Endothelial cell of umbilical vein (primary cell): ENCODE data around the gene PAX5. TPM values are rescaled to one million over a fixed set of nuclear protein-coding genes. Genes with fewer than 3 reads are reported as not detected.

Source experiments
- BruUV-seq: library from RNA; stranded (reverse); fragments of 400-500 nt; replicated peaks from 2 replicates; lab custom pipeline; 2021; lab: Mats Ljungman, UMichigan
- CTCF ChIA-PET: fragments of 300-600, 350-600 bp; sonication (Branson Sonifier 250); formaldehyde crosslinking; loops from one replicate; lab custom pipeline; 2021; ENCODE audit warnings: antibody characterized with exemption, inconsistent platforms; lab: Charles Lee
- POLR2A ChIA-PET: fragments of 300-600, 350-600 bp; sonication (Branson Sonifier 250); formaldehyde crosslinking; loops from one replicate; lab custom pipeline; 2021; ENCODE audit warnings: antibody characterized with exemption, inconsistent platforms; lab: Charles Lee
- DNase-seq: peaks from one replicate; pipeline ENCODE4 v3.0.0-alpha.2; 2011; ENCODE audit warnings: low read depth, low spot score
- FAIRE-seq: peaks from 2 replicates; lab custom pipeline; 2011; peaks lifted over from hg19 to GRCh38; lab: Jason Lieb, UNC
- H2AFZ ChIP-seq: 2 replicates; pipeline ENCODE4 v1.6.0; 2012; ENCODE audit warnings: low read depth, low read length, control low read depth, inconsistent platforms
- H3K27ac ChIP-seq: 2 replicates; pipeline ENCODE4 v1.5.1; 2011; ENCODE audit warnings: low read depth, mild to moderate bottlenecking, control low read depth, low read length, moderate library complexity; ENCODE audit not compliant: insufficient read depth
- H3K27me3 ChIP-seq, 2 experiments: 2 replicates each; pipeline versions ENCODE4 v1.6.0 to v1.6.1; 2011; ENCODE audit warnings: low read length in 2 of 2, mixed read lengths in 1 of 2; ENCODE audit not compliant: control insufficient read depth in 2 of 2, insufficient read depth in 2 of 2
- H3K36me3 ChIP-seq, 2 experiments: 2 replicates in 1 of 2; 3 replicates in 1 of 2; pipeline ENCODE4 v1.5.1; 2011; ENCODE audit warnings: low read length in 2 of 2, mild to moderate bottlenecking in 1 of 2, moderate library complexity in 1 of 2; ENCODE audit not compliant: control insufficient read depth in 2 of 2, insufficient read depth in 2 of 2; ENCODE audit errors: extremely low read depth in 1 of 2
- H3K4me1 ChIP-seq: 3 replicates; pipeline ENCODE4 v1.5.1; 2011; ENCODE audit warnings: mild to moderate bottlenecking, low read length; ENCODE audit not compliant: control insufficient read depth, insufficient read depth; ENCODE audit errors: extremely low read depth
- H3K4me2 ChIP-seq: 2 replicates; pipeline ENCODE4 v1.6.1; 2011; ENCODE audit warnings: low read length, control low read depth, mixed read lengths; ENCODE audit not compliant: insufficient read depth
- H3K4me3 ChIP-seq, 3 experiments: fragments of 200-600 bp in 1 of 3; sonication (generic), shearing (Covaris generic) in 1 of 3; replicated peaks in 1 of 3; 2 replicates each; pipeline ENCODE4 v1.5.1; 2011 to 2016; ENCODE audit warnings: control low read depth in 3 of 3, low read length in 3 of 3, mild to moderate bottlenecking in 2 of 3, inconsistent platforms in 1 of 3, low read depth in 1 of 3, moderate library complexity in 1 of 3; ENCODE audit not compliant: insufficient read depth in 1 of 3
- H3K79me2 ChIP-seq: 2 replicates; pipeline ENCODE4 v1.6.0; 2012; ENCODE audit warnings: low read length, inconsistent platforms; ENCODE audit not compliant: control insufficient read depth, insufficient read depth
- H3K9ac ChIP-seq: replicated peaks from 2 replicates; pipeline ENCODE3; 2011; ENCODE audit warnings: low read length, control low read depth; ENCODE audit not compliant: insufficient read depth; ENCODE audit errors: extremely low read depth
- H3K9me1 ChIP-seq: replicated peaks from 3 replicates; pipeline ENCODE4 v1.6.0; 2011; ENCODE audit warnings: mild to moderate bottlenecking, low read length; ENCODE audit not compliant: control insufficient read depth, insufficient read depth; ENCODE audit errors: extremely low read depth
- H3K9me3 ChIP-seq: replicated peaks from 2 replicates; pipeline ENCODE4 v1.5.1; 2012; ENCODE audit warnings: low read length, inconsistent platforms; ENCODE audit not compliant: control insufficient read depth, insufficient read depth
- H4K20me1 ChIP-seq: replicated peaks from 2 replicates; pipeline ENCODE3; 2011; ENCODE audit warnings: mild to moderate bottlenecking, low read length; ENCODE audit not compliant: control insufficient read depth, insufficient read depth; ENCODE audit errors: extremely low read depth
- CTCF ChIP-seq, 2 donors: IDR thresholded peaks; 1 replicate in 1 of 2; 2 replicates in 1 of 2; pipeline ENCODE4 v1.5.1; 2011; ENCODE audit warnings: low read length in 2 of 2, mild to moderate bottlenecking in 2 of 2, moderate library complexity in 2 of 2, control low read depth in 1 of 2, inconsistent platforms in 1 of 2, low read depth in 1 of 2; ENCODE audit not compliant: insufficient read depth in 1 of 2; ENCODE audit errors: extremely low read depth in 1 of 2
- EZH2 ChIP-seq: IDR thresholded peaks from 2 replicates; pipeline ENCODE4 v1.6.1; 2012; ENCODE audit warnings: borderline replicate concordance, low read depth, mild to moderate bottlenecking, moderate library complexity, low read length, inconsistent platforms; ENCODE audit not compliant: severe bottlenecking
- FOS ChIP-seq: IDR thresholded peaks from 2 replicates; pipeline ENCODE4 v1.6.1; 2011; ENCODE audit warnings: mild to moderate bottlenecking, low read length, moderate library complexity, borderline replicate concordance; ENCODE audit not compliant: insufficient read depth
- GATA2 ChIP-seq: IDR thresholded peaks from 2 replicates; pipeline ENCODE4 v1.7.0; 2011; ENCODE audit warnings: low read depth, mild to moderate bottlenecking, moderate library complexity, mixed read lengths, low read length; ENCODE audit not compliant: insufficient read length, insufficient read depth
- JUN ChIP-seq: IDR thresholded peaks from 2 replicates; pipeline ENCODE4 v1.6.1; 2011; ENCODE audit warnings: borderline replicate concordance, low read depth; ENCODE audit not compliant: insufficient read length, insufficient read depth
- MAX ChIP-seq: IDR thresholded peaks from 2 replicates; pipeline ENCODE4 v1.6.1; 2011; ENCODE audit not compliant: insufficient read depth, insufficient read length
- MYC ChIP-seq: IDR thresholded peaks from one replicate; pipeline ENCODE4 v1.6.1; 2011; ENCODE audit warnings: mild to moderate bottlenecking, low read depth, low read length
- POLR2A ChIP-seq: IDR thresholded peaks from 2 replicates; pipeline ENCODE4 v1.6.1; 2012; ENCODE audit warnings: low read depth, mild to moderate bottlenecking, control low read depth, low read length
- POLR2AphosphoS5 ChIP-seq: IDR thresholded peaks from 2 replicates; pipeline ENCODE4 v1.6.1; 2012; ENCODE audit warnings: low read depth, mild to moderate bottlenecking, control low read depth, low read length, moderate library complexity; ENCODE audit not compliant: insufficient read depth
- dilution Hi-C: fragments of 300-500 bp; cut with MboI; formaldehyde crosslinking; loops from one replicate; pipeline ENCODE4 v1.15.0; 2019; ENCODE audit warnings: low sequenced_read_pairs; ENCODE audit not compliant: extremely low pct_ligation_motif_present
- intact Hi-C: fragments of 100-400 bp; cut with micrococcal nuclease; formaldehyde crosslinking; loops from one replicate; pipeline ENCODE4 v1.10.0; 2022
- polyA plus RNA-seq, 4 experiments: library from polyadenylated mRNA; depleted of rRNA in 3 of 4; stranded (reverse) in 3 of 4; unstranded in 1 of 4; fragments of >200 nt; gene quantifications; 2 replicates each; pipeline versions ENCODE4 v1.2.1 to v1.2.3, GENCODE V29; 2011 to 2012; ENCODE audit warnings: missing spikeins in 1 of 4
- total RNA-seq: library from RNA; stranded (reverse); gene quantifications from 2 replicates; pipeline ENCODE4 v1.2.3, GENCODE V29; 2021

The PAX5 gene
- total and polyA plus RNA-seq, 2 donors (not counting 3 experiments of a cell fraction or from before 2014, with no cell fraction given): not detected

- no peak for DNase-seq
- intact Hi-C loops: no loop called here
- H3K9me1 ChIP-seq: no peaks in the 10 kb centered on the region
- H4K20me1 ChIP-seq: no peaks in the 10 kb centered on the region
- POLR2A ChIA-PET: no interaction called here
- no peak overlapping the region for H3K9ac ChIP-seq
- no peak for FAIRE-seq
- dilution Hi-C loops: no loop called here
- no peak overlapping the region for H2AFZ ChIP-seq
- H3K4me1 ChIP-seq: no peaks in the 10 kb centered on the region
- peaks cover 22 to 26% of the 10 kb centered on the region in 2 experiments for H3K27me3 ChIP-seq
- no peak overlapping the region for H3K4me2 ChIP-seq
- no peaks in the 10 kb centered on the region for H3K79me2 ChIP-seq
- no peak overlapping the region for H3K4me3 ChIP-seq
- no peaks in the 10 kb centered on the region for H3K36me3 ChIP-seq
- TF ChIP-seq CTCF (IDR thresholded peaks at IDR 0.05; ENCODE audit: extremely low read depth in 1 of 2, insufficient read depth in 1 of 2, low read depth in 1 of 2, low read length in 2 of 2) (no peak), FOS (no peak), GATA2 (no peak), EZH2 (no peak)
- BruUV-seq: no TSS peak
- H3K9me3 ChIP-seq: no peaks in the 10 kb centered on the region
- H3K27ac ChIP-seq: no peak overlapping the region
- CTCF ChIA-PET: interaction anchor here (0.6 kb wide), 1 partner anchor 350 kb away, joined by 5 read pairs; no protein-coding TSS in a partner anchor
These were observed 22.5 kb downstream of the PAX5 start for GRCh38 chr9:37011530-37011929.

- FAIRE-seq: no peak
- TF ChIP-seq POLR2AphosphoS5 (no peak), FOS (no peak), POLR2A (no peak), EZH2 (no peak), GATA2 (no peak), MYC (no peak), MAX (no peak), JUN (no peak), CTCF (IDR thresholded peaks at IDR 0.05; ENCODE audit: extremely low read depth in 1 of 2, insufficient read depth in 1 of 2, low read depth in 1 of 2, low read length in 2 of 2) (no peak)
- no peak for DNase-seq
- ChIA-PET POLR2A (no interaction called here), CTCF (interaction anchor here (0.6 kb wide), 1 partner anchor 15 kb away, joined by 3 read pairs; no protein-coding TSS in a partner anchor)
- no peak overlapping the region for H3K27ac ChIP-seq
- H3K36me3 ChIP-seq: no peaks in the 10 kb centered on the region
- no peak overlapping the region for H3K4me2 ChIP-seq
- no peaks in the 10 kb centered on the region for H3K9me1 ChIP-seq
- no peaks in the 10 kb centered on the region for H3K4me1 ChIP-seq
- intact Hi-C loops (no loop called here), dilution Hi-C loops (no loop called here)
- H3K27me3 ChIP-seq: peaks cover 21 to 27% of the 10 kb centered on the region in 2 experiments
- H3K4me3 ChIP-seq: no peak overlapping the region
- no TSS peak for BruUV-seq
- no peak overlapping the region for H3K9ac ChIP-seq
- H4K20me1 ChIP-seq: no peaks in the 10 kb centered on the region
- H2AFZ ChIP-seq: no peak overlapping the region
- no peaks in the 10 kb centered on the region for H3K9me3 ChIP-seq
- H3K79me2 ChIP-seq: no peaks in the 10 kb centered on the region
These were observed 23.1 kb downstream of the PAX5 start for GRCh38 chr9:37010976-37011375.
